Stomach (tissue), 4 donors: ENCODE results near the gene TCAIM.

Experiments
- CTCF ChIP-seq, 7 experiments: fragments of 450-650 bp in 4 of 7; fragments of 200-600 bp in 3 of 7; sonication (generic) in 3 of 7; IDR thresholded peaks; one replicate each; pipeline ENCODE4 v1.5.1; 2016 to 2019; ENCODE audit warnings: antibody characterized with exemption in 7 of 7, control low read depth in 2 of 7, mild to moderate bottlenecking in 1 of 7
- EP300 ChIP-seq: sonication (generic); formaldehyde crosslinking; IDR thresholded peaks from one replicate; pipeline ENCODE4 v1.6.1; 2017; ENCODE audit warnings: antibody characterized with exemption
- POLR2A ChIP-seq, 4 donors: fragments of 450-650 bp; IDR thresholded peaks; one replicate each; pipeline ENCODE4 v1.6.1; 2016; ENCODE audit warnings: antibody characterized with exemption in 4 of 4, control low read depth in 2 of 4, mild to moderate bottlenecking in 1 of 4, moderate library complexity in 1 of 4
- POLR2AphosphoS5 ChIP-seq, 3 donors: sonication (generic); formaldehyde crosslinking; IDR thresholded peaks; one replicate each; pipeline ENCODE4 v1.6.1; 2016; ENCODE audit warnings: antibody characterized with exemption in 3 of 3

- TF ChIP-seq CTCF (IDR thresholded peaks at IDR 0.05) (no peak), POLR2A (IDR thresholded peaks at IDR 0.05) (no peak), EP300 (no peak), POLR2AphosphoS5 (IDR thresholded peaks at IDR 0.05) (no peak)
Measured at GRCh38 chr3:44348993-44349392, 10.4 kb downstream of the TCAIM start.
